Endothelial cell (in vitro differentiated cells): Measurements from ENCODE around the gene PLIN4. TPM values are rescaled to one million over a fixed set of nuclear protein-coding genes. Genes with fewer than 3 reads are reported as not detected.

Experiments
- DNase-seq: peaks from one replicate; pipeline ENCODE4 v3.0.0; 2021; ENCODE audit warnings: low spot score
- H3K27ac Mint-ChIP-seq: one replicate; pipeline ENCODE4 v1.8.0; 2021; ENCODE audit warnings: mixed read lengths, inconsistent platforms; ENCODE audit not compliant: unreplicated experiment
- H3K27me3 Mint-ChIP-seq: one replicate; pipeline ENCODE4 v1.8.0; 2021; ENCODE audit warnings: mild to moderate bottlenecking, moderate library complexity, mixed read lengths, inconsistent platforms; ENCODE audit not compliant: unreplicated experiment
- H3K36me3 Mint-ChIP-seq: one replicate; pipeline ENCODE4 v1.8.0; 2021; ENCODE audit warnings: mild to moderate bottlenecking, low read depth, mixed read lengths, inconsistent platforms; ENCODE audit not compliant: unreplicated experiment
- H3K4me1 Mint-ChIP-seq: one replicate; pipeline ENCODE4 v1.8.0; 2021; ENCODE audit warnings: mild to moderate bottlenecking, mixed read lengths, inconsistent platforms; ENCODE audit not compliant: unreplicated experiment
- H3K4me3 Mint-ChIP-seq: one replicate; pipeline ENCODE4 v1.8.0; 2021; ENCODE audit warnings: mild to moderate bottlenecking, mixed read lengths, inconsistent platforms; ENCODE audit not compliant: unreplicated experiment
- H3K9me3 Mint-ChIP-seq: one replicate; pipeline ENCODE4 v1.8.0; 2021; ENCODE audit warnings: mixed read lengths, inconsistent platforms; ENCODE audit not compliant: unreplicated experiment
- total RNA-seq: library from RNA; stranded (reverse); fragmentation: NEBNext Ultra II Directional; extraction: Animal tissue kit (Norgen Biotek cat#: 25700); gene quantifications from one replicate; pipeline ENCODE4 v1.2.1, GENCODE V29; 2021; ENCODE audit not compliant: unreplicated experiment
- TF ChIP-seq, protein P1 (sequence below): fragments of 200-600 bp; sonication (generic); IDR thresholded peaks from one replicate; pipeline ENCODE4 v1.5.0; 2021; ENCODE audit warnings: antibody characterized with exemption; ENCODE audit not compliant: unreplicated experiment

The PLIN4 gene
- total RNA-seq, 1 donor from 2014 or later: 0.13 TPM

GRCh38 chr19:4482721-4483364 is 35.4 kb downstream of the PLIN4 start:
- Mint-ChIP-seq H3K36me3 (peaks cover 19% of the 10 kb centered on the region), H3K27ac (no peak overlapping the region), H3K4me1 (no peaks in the 10 kb centered on the region), H3K27me3 (no peaks in the 10 kb centered on the region), H3K4me3 (no peak overlapping the region), H3K9me3 (no peaks in the 10 kb centered on the region)
- TF ChIP-seq, protein P1, sequence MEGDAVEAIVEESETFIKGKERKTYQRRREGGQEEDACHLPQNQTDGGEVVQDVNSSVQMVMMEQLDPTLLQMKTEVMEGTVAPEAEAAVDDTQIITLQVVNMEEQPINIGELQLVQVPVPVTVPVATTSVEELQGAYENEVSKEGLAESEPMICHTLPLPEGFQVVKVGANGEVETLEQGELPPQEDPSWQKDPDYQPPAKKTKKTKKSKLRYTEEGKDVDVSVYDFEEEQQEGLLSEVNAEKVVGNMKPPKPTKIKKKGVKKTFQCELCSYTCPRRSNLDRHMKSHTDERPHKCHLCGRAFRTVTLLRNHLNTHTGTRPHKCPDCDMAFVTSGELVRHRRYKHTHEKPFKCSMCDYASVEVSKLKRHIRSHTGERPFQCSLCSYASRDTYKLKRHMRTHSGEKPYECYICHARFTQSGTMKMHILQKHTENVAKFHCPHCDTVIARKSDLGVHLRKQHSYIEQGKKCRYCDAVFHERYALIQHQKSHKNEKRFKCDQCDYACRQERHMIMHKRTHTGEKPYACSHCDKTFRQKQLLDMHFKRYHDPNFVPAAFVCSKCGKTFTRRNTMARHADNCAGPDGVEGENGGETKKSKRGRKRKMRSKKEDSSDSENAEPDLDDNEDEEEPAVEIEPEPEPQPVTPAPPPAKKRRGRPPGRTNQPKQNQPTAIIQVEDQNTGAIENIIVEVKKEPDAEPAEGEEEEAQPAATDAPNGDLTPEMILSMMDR: no peak
- DNase-seq: no peak

DNA sequence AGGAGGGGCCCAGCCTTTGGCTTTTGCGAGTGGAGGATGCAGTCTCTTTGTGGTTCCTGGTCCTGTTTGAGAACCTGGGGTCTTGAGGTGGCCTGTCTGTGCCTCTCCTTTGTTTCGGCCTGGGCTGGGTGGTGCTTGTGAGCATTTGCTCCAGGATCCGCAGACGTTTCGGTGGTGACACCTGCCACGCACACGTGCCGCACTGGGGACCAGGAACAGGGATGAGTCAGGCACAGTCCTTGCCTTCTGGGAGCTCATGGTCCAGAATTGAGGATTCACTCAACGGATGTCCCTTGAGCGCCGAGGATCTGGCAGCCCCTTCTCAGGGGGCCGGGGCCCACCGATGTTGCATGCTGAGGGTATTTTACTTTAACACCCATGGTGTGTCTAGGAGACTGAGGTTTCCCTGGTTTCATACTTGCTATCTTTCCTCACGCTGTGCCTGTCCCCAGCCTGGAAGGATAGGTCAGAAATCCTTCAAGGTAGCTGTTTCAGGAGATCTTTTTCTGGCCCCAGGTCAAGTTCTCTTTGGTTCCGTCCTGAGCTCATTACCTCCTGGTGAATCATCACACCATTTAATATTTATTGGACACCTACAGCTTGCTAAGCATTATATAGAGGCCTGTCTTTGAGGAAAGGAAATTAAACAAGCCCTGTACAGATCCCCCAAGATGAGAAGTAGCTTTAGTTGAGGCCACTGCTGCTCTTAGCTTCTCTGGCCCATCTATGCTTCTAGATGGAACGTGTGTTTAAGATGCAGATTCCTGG is 41.1 kb downstream of the PLIN4 start:
- H3K4me1 Mint-ChIP-seq: peaks cover 16% of the 10 kb centered on the region
- H3K9me3 Mint-ChIP-seq: no peaks in the 10 kb centered on the region
- TF ChIP-seq, protein P1: no peak
- peaks cover 4% of the 10 kb centered on the region for H3K27me3 Mint-ChIP-seq
- DNase-seq: no peak
- H3K36me3 Mint-ChIP-seq: peaks cover 4% of the 10 kb centered on the region
- H3K4me3 Mint-ChIP-seq: peak overlapping the region; percentile 44
- no peak overlapping the region for H3K27ac Mint-ChIP-seq

- peaks cover 4% of the 10 kb centered on the region for H3K36me3 Mint-ChIP-seq
- peaks cover 19% of the 10 kb centered on the region for H3K4me1 Mint-ChIP-seq
- peak overlapping the region; percentile 95 for H3K4me3 Mint-ChIP-seq
- peaks cover 4% of the 10 kb centered on the region for H3K27me3 Mint-ChIP-seq
- H3K27ac Mint-ChIP-seq: peak overlapping the region; percentile 52
- no peaks in the 10 kb centered on the region for H3K9me3 Mint-ChIP-seq
- peak; percentile 66 for DNase-seq
- TF ChIP-seq, protein P1: no peak
Measured at GRCh38 chr19:4474514-4475022, 43.7 kb downstream of the PLIN4 start.

- Mint-ChIP-seq H3K27ac (peak overlapping the region; percentile 52), H3K4me1 (peaks cover 19% of the 10 kb centered on the region), H3K9me3 (no peaks in the 10 kb centered on the region), H3K4me3 (peak overlapping the region; percentile 95), H3K36me3 (peaks cover 4% of the 10 kb centered on the region), H3K27me3 (peaks cover 4% of the 10 kb centered on the region)
- TF ChIP-seq, protein P1: no peak
- DNase-seq: no peak
Measured at GRCh38 chr19:4473763-4474513, 44.3 kb downstream of the PLIN4 start.
